Renal cortex interstitium (tissue), 15 donors: ENCODE measurements around the gene GOLPH3. TPM values are rescaled to one million over a fixed set of nuclear protein-coding genes. Genes with fewer than 3 reads are reported as not detected.
A peak's percentile ranks its signal among the peaks of the same experiment; 100 is the strongest.
"Not testable (repeated sequence)": the region's sequence is repeated elsewhere in the genome, so short reads cannot be mapped to it uniquely, and the experiment has no call there.

Experiments used
- DNase-seq, 11 donors: peaks; one replicate each; pipeline ENCODE4 v3.0.0-alpha.2; 2013; ENCODE audit warnings: low read depth in 9 of 11, low spot score in 4 of 11; ENCODE audit errors: extremely low read depth in 1 of 11
- long read RNA-seq, 16 experiments: transcript quantifications; one replicate each; lab custom pipeline, GENCODE V29; 2026
- polyA plus RNA-seq, 3 donors: library from polyadenylated mRNA; unstranded; fragments of 120-200 nt; gene quantifications; one replicate each; pipeline ENCODE4 v1.2.1, GENCODE V29; 2013; ENCODE audit not compliant: insufficient read length in 3 of 3

Gene GOLPH3
- polyA plus RNA-seq = 10 to 100 TPM; 83.6 to 98.8 (median 87.3) TPM
- long read RNA-seq, donor 1, transcript GOLPH3-201 (4 exons, 2,721 nt) = major isoform, 27 of 27 reads
- long read RNA-seq, donor 1, partial matches to known transcripts = 0 of 27 reads
- long read RNA-seq, donor 1, other reads (novel, unspliced or antisense) = 0 of 27 reads
- long read RNA-seq, donor 2, transcript GOLPH3-201 (4 exons, 2,721 nt) = major isoform, 29 of 30 reads
- long read RNA-seq, donor 2, partial matches to known transcripts = 0 of 30 reads
- long read RNA-seq, donor 2, other reads (novel, unspliced or antisense) = 0 of 30 reads
- long read RNA-seq, donor 3, transcript GOLPH3-201 (4 exons, 2,721 nt) = major isoform, 44 of 46 reads
- long read RNA-seq, donor 3, partial matches to known transcripts = 0 of 46 reads
- long read RNA-seq, donor 3, other reads (novel, unspliced or antisense) = 0 of 46 reads
- long read RNA-seq, donor 4, transcript GOLPH3-201 (4 exons, 2,721 nt) = major isoform, 24 of 25 reads
- long read RNA-seq, donor 4, partial matches to known transcripts = 0 of 25 reads
- long read RNA-seq, donor 4, other reads (novel, unspliced or antisense) = 0 of 25 reads
- long read RNA-seq, donor 5 = 0 reads
- long read RNA-seq, donor 6, transcript GOLPH3-201 (4 exons, 2,721 nt) = major isoform, 26 of 27 reads
- long read RNA-seq, donor 6, partial matches to known transcripts = 0 of 27 reads
- long read RNA-seq, donor 6, other reads (novel, unspliced or antisense) = 0 of 27 reads
- long read RNA-seq, donor 7, transcript GOLPH3-201 (4 exons, 2,721 nt) = major isoform, 36 of 36 reads
- long read RNA-seq, donor 7, partial matches to known transcripts = 0 of 36 reads
- long read RNA-seq, donor 7, other reads (novel, unspliced or antisense) = 0 of 36 reads
- long read RNA-seq, donor 8 = 0 reads
- long read RNA-seq, donor 9, transcript GOLPH3-201 (4 exons, 2,721 nt) = major isoform, 26 of 26 reads
- long read RNA-seq, donor 9, partial matches to known transcripts = 0 of 26 reads
- long read RNA-seq, donor 9, other reads (novel, unspliced or antisense) = 0 of 26 reads
- long read RNA-seq, donor 10, transcript GOLPH3-201 (4 exons, 2,721 nt) = major isoform, 18 of 80 reads
- long read RNA-seq, donor 10, partial matches to known transcripts = 62 of 80 reads
- long read RNA-seq, donor 10, other reads (novel, unspliced or antisense) = 0 of 80 reads
- long read RNA-seq, donor 11, transcript GOLPH3-201 (4 exons, 2,721 nt) = major isoform, 23 of 34 reads
- long read RNA-seq, donor 11, partial matches to known transcripts = 11 of 34 reads
- long read RNA-seq, donor 11, other reads (novel, unspliced or antisense) = 0 of 34 reads
- long read RNA-seq, donor 12, transcript GOLPH3-201 (4 exons, 2,721 nt) = major isoform, 7 of 7 reads
- long read RNA-seq, donor 12, partial matches to known transcripts = 0 of 7 reads
- long read RNA-seq, donor 12, other reads (novel, unspliced or antisense) = 0 of 7 reads
- long read RNA-seq, donor 13 = 0 reads
- long read RNA-seq, donor 14, transcript GOLPH3-201 (4 exons, 2,721 nt) = major isoform, 26 of 26 reads
- long read RNA-seq, donor 14, partial matches to known transcripts = 0 of 26 reads
- long read RNA-seq, donor 14, other reads (novel, unspliced or antisense) = 0 of 26 reads
- long read RNA-seq, donor 15, transcript GOLPH3-201 (4 exons, 2,721 nt) = major isoform, 14 of 14 reads
- long read RNA-seq, donor 15, partial matches to known transcripts = 0 of 14 reads
- long read RNA-seq, donor 15, other reads (novel, unspliced or antisense) = 0 of 14 reads
- long read RNA-seq, donor 16, transcript GOLPH3-201 (4 exons, 2,721 nt) = major isoform, 85 of 114 reads
- long read RNA-seq, donor 16, partial matches to known transcripts = 26 of 114 reads
- long read RNA-seq, donor 16, other reads (novel, unspliced or antisense) = 0 of 114 reads

DNA sequence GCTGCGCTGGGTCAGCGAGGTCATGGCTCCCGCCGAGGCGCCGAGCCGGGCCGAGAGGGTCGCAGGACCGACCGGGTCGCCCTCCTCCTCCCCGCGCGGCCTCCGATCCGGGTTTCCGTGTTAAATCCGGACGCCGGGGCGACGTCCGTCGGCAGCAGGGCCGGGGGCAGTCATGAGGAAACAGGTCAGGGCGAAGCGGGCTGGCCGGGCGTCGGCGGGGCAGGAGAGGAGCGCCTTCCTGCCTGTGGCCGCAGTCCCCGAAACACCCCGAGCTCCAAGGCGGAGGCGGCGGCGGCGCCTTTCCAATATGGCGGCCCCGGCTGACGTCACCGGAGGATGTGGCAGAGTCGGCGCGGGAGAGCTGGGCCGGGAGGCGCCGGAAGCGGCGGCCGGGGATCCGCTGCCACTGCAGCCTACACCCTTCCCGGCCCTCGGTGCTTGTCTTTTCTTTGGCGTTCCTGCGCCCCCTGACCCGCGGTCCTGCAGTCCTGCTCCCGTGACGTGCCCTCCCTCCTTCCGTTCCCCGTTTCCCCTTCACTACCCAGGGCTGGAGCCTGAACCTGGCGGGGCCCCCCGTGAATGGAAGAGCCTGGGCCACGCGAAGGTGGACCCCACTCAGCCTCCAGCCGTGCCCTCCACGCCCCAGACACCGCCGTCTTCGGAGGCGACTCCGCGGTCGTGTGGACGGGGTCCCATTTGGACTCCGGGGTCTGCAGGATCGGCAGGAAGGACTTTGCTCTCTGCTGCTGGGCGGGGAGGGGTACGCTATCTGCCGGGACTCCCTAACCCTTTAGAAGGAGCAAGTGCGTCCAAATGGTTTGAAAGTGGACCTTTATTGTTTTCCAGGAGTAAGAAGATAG, at the start of gene GOLPH3:
TSS of gene GOLPH3 (minus strand) at position 309 of the 860 bp plus-strand sequence. CDS start at position 24, 285 bp downstream.
- peak; percentile 61 to 88 (median 79) for DNase-seq

- DNase-seq = no peak
These were observed 48.8 kb upstream of the GOLPH3 start for GRCh38 chr5:32222723-32223470.

DNA sequence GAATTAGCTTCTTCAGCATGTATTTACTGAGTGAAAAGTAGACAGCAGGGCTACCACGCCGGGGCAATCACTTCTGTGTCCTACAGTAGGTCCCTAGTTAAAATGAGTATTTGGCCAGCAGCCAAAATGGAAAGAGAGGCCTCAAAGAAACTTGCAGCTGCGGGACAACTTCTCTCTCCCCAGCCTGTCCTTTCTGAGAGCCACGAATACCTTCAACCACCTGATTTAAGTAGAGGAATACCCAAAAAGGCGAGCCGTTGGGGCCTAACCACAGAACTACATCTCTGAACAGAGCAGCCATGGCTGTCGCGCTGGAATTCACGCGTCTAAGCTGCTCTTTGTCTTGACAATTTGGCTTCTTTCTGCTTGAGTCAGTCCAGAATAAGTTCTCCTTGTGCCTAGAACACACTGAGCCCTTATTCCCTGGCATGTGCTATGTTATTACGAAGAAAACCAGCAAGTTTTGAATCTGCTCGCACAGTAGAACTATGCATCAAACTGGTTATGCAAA, 43.8 kb upstream of the GOLPH3 start:
- DNase-seq = peak in 2 of 11 donors; percentile 13 to 64

GRCh38 chr5:32214344-32214743, 40.2 kb upstream of the GOLPH3 start:
- DNase-seq = not testable (repeated sequence)

DNA sequence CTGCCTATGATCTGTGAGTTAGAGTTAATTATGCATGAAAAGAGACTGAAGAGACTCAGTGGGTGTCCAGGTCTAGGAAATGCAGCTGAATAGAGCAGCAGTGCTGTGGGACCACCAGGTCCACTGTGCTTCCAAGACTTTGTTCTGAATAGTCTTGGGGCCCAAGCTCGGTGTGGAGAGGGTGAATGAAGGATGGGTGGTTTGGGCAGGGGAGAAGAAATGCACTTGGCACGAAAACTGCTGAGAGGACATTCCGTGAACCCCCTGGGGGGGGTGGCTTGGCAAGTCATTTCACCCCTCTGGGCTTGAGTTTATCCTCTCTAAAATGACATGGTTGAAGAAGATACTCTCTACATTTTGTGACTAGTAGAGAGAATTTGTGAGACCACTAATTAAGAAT, 36.0 kb upstream of the GOLPH3 start:
- no peak for DNase-seq

DNA sequence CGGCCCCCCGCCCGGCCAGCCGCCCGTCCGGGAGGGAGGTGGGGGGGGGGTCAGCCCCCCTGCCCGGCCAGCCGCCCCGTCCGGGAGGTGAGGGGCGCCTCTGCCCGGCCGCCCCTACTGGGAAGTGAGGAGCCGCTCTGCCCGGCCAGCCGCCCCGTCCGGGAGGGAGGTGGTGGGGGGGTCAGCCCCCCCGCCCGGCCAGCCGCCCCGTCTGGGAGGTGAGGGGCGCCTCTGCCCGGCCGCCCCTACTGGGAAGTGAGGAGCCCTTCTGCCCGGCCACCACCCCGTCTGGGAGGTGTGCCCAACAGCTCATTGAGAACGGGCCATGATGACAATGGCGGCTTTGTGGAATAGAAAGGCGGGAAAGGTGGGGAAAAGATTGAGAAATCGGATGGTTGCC, 34.7 kb upstream of the GOLPH3 start:
- DNase-seq = not testable (repeated sequence)

DNA sequence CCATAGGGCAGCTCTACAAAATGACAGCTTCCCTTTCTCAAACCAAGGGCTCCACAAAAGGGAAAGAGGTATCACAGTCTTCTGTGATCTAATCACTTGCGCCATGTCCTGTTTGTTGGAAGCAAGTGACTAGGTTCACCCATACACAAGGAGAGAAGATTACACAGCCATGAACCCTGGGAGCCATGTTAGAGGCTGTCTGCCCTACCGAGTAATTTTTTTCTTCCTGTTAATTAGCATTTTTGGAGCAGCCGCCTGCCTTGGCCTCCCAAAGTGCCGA, 33.2 kb upstream of the GOLPH3 start:
- no peak for DNase-seq

DNA sequence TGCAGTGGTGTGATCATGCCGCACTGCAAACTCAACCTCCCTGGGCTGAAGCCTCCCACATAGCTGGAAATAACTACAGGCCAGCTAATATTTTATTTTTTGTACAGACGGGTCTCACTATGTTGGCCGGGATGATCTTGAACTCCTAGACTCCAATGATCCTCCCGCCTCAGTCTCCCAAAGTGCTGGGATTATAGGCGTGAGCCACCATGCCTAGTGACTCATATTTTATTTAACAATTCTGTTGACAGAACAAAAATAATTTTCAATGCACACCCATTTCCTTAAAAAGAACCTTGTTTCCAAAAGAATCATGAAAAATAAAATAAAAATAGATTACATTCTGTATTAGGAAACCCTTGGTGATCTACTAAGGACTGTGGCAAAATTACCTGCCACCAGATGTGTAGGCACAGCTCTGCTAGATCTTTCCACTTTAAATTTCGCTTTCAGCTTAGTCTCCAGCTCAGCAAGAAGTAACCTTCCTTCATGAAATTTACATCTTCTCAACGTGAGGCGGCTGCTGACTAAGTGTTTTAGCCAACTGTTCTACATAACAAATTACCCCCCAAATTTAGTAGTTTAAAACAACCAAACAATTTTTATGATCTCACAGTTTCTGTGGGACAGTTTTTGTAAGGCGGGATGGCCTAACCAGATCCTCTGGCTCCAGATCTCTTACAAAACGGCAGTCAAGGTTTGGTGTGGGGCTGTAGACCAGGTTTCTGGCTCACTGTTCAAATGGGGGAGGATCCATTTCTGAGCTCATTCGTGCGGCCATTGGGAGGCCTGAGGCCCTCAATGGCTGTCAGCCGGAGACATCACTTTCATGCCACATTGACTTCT, 32.6 kb upstream of the GOLPH3 start:
- no peak for DNase-seq

DNA sequence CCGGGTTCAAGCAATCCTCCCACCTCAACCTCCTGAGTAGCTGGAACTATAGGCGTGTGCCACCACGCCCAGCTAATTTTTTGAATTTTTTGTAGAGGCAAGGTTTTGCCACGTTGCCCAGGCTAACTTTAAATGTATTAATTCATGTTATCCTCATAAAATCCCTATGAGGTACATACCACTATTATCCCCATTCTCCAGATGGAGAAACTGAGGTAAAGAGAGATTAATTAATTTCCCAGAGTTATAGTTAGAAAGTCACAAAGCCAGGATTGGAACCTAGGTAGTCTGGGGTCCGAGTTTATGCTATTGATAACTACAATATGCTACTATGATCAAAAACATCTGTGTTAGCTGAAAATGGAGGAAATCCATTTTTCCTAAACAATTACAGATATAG, 31.9 kb upstream of the GOLPH3 start:
- DNase-seq = no peak

- DNase-seq = no peak
These were observed 28.3 kb upstream of the GOLPH3 start for GRCh38 chr5:32202394-32202793.

GRCh38 chr5:32201122-32201753, 27.1 kb upstream of the GOLPH3 start:
- no peak for DNase-seq

DNA sequence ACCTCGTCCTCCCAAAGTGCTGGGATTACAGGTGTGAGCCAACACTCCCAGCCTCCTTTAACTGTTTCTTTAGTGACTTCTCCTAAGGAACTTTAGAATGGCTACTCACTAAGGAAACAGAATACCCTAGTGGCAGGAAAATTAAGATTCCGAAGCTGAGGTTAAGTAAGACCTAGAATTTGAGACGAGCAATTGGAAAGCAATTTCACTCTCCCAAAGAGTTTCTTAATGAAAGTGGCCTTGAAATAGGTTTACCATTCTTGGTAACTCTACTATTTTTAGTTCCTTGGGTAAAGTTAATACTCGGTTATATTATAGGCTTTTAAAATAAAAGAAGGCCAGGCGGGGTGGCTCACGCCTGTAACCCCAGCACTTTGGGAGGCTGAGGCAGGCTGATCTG, 22.9 kb upstream of the GOLPH3 start:
- no peak for DNase-seq

DNA sequence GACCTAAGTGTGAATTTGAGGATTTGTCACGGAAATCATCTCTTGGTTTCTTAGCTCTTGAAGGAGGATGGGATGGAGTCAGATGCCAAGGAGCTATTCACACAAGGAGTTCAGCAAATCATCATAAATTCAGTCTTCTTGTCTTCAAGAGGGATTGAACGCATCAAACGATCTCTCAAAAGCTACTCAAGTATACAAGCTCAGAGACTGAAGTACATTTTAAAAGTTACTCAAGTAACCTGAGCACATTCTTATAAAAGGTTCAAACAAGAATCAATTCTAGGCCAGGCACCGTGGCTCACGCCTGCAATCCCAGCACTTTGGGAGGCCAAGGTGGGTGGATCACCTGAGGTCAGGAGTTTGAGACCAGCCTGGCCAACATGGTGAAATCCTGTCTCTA, 21.1 kb upstream of the GOLPH3 start:
- DNase-seq = no peak

GRCh38 chr5:32193591-32193990, 19.5 kb upstream of the GOLPH3 start:
- DNase-seq = peak in 5 of 11 donors; percentile 46 to 73 (median 60)

- peak in 6 of 11 donors; percentile 33 to 71 (median 54) for DNase-seq
These were observed 16.0 kb upstream of the GOLPH3 start for GRCh38 chr5:32190095-32190494.
